Uterus (tissue), 2 donors: ENCODE measurements around the gene SLC10A4.

Experiments
- POLR2A ChIP-seq, 2 donors: fragments of 450-650 bp; IDR thresholded peaks; one replicate each; pipeline ENCODE4 v1.6.1; 2016; ENCODE audit warnings: antibody characterized with exemption in 2 of 2, mild to moderate bottlenecking in 1 of 2, moderate library complexity in 1 of 2
- TF ChIP-seq, protein P1 (sequence below), 4 experiments: fragments of 200-600 bp in 2 of 4; fragments of 450-650 bp in 2 of 4; sonication (generic) in 2 of 4; IDR thresholded peaks; one replicate each; pipeline ENCODE4 v1.5.1; 2016 to 2019; ENCODE audit warnings: antibody characterized with exemption in 4 of 4, mild to moderate bottlenecking in 2 of 4, moderate library complexity in 1 of 4

DNA sequence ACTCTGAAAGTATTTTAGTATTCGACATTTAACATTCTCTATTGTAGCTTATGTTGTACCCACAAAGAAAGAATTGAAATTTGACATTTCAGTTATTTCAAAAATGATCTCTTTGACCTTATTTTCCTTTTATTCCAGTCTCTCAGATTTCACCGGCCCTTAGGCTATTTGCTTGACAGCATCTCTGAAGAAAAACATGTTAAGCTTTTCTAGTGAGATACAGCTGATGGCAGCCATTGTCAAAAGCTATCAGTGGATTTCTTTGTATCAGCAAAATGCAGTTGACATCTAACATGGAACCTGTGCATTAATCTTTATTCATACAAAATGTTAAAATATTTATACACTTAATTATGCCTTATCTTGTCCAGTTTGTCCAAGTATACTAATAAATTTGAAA is 23.6 kb downstream of the SLC10A4 start:
- TF ChIP-seq POLR2A (IDR thresholded peaks at IDR 0.05), result no peak
- TF ChIP-seq, protein P1, sequence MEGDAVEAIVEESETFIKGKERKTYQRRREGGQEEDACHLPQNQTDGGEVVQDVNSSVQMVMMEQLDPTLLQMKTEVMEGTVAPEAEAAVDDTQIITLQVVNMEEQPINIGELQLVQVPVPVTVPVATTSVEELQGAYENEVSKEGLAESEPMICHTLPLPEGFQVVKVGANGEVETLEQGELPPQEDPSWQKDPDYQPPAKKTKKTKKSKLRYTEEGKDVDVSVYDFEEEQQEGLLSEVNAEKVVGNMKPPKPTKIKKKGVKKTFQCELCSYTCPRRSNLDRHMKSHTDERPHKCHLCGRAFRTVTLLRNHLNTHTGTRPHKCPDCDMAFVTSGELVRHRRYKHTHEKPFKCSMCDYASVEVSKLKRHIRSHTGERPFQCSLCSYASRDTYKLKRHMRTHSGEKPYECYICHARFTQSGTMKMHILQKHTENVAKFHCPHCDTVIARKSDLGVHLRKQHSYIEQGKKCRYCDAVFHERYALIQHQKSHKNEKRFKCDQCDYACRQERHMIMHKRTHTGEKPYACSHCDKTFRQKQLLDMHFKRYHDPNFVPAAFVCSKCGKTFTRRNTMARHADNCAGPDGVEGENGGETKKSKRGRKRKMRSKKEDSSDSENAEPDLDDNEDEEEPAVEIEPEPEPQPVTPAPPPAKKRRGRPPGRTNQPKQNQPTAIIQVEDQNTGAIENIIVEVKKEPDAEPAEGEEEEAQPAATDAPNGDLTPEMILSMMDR (IDR thresholded peaks at IDR 0.05), result no peak
